Middle frontal gyrus (tissue), 1 donor: ENCODE results near the gene BCL11A.

Experiments
- DNase-seq: peaks from one replicate; pipeline ENCODE4 v3.0.0-alpha.2; 2015; ENCODE audit warnings: low spot score; ENCODE audit errors: extremely low spot score

The BCL11A gene

GRCh38 chr2:60508339-60508917 is 45.0 kb downstream of the BCL11A start:
- no peak for DNase-seq

- no peak for DNase-seq
These were observed 46.1 kb downstream of the BCL11A start for GRCh38 chr2:60507211-60507965.

DNA sequence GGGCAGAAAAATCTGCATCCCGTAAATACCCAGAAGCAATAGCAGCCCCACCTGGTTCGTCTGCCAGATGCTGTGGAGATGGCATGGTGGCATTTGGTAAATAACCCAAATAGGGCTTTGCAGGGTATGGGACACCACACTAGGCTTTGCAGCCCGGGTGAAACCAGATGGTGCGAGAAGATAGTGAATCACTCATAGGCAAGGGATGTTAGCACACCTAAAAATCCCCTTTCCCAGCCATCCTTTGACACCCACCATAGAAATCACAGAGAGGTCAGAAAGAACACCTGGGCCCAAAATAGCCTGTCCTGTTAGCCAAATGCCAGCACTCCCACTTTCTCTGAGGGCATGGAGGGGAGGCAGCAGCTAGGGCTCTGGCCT is 47.6 kb downstream of the BCL11A start:
- no peak for DNase-seq

DNA sequence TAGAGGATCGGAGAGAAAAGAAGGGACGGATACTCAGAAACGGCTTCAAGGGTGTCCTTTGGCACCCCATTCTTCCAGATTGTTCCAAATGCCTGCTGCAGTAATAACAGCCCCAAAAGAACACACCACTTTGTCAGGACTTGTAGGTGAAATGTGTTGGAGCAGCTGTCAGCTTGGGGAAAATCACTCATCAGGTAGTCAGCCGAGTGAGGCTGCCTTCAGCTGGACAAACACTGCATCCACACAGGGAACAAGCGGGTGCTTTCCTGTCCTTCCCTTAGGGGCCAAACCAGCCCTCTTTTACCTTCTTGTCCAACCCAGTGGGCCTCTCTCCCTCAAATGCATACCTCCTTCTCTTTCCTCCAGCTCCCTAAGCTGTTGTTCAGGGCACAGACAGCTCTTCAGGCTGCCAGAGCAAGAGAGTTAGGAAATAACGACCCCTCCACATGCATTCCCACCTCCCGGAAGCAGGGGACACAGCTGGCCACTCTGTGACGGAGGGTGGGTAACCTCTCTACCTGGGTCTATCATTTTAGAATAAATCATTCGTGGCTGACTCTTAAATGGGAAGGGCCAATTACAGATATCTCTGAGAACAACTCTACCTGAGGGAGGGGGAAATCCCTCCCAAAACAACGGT is 48.1 kb downstream of the BCL11A start:
- DNase-seq = no peak

GRCh38 chr2:60504049-60504448 is 49.4 kb downstream of the BCL11A start:
- no peak for DNase-seq

GRCh38 chr2:60502144-60502543 is 51.3 kb downstream of the BCL11A start:
- DNase-seq = no peak

DNA sequence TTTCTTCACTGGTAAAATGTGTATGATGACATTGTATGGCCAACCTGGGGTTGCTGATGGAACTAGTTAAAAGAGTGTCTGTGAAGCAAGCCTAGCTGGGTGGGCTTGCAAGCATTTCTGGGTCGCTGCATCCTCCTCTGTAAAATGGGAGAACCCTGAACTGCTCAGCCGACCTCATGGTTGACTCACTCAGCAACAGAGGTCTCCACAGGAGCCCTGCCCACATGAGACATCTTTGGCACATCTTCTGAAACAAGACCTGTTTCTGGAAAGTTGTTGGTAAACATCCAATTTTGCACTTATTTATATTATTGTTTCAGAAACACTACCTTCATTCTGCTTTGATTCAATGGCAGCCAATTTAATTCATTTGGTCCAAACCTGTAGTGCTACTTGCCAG is 52.6 kb downstream of the BCL11A start:
- no peak for DNase-seq

- DNase-seq = no peak
These were observed 53.7 kb downstream of the BCL11A start for GRCh38 chr2:60499651-60500265.

DNA sequence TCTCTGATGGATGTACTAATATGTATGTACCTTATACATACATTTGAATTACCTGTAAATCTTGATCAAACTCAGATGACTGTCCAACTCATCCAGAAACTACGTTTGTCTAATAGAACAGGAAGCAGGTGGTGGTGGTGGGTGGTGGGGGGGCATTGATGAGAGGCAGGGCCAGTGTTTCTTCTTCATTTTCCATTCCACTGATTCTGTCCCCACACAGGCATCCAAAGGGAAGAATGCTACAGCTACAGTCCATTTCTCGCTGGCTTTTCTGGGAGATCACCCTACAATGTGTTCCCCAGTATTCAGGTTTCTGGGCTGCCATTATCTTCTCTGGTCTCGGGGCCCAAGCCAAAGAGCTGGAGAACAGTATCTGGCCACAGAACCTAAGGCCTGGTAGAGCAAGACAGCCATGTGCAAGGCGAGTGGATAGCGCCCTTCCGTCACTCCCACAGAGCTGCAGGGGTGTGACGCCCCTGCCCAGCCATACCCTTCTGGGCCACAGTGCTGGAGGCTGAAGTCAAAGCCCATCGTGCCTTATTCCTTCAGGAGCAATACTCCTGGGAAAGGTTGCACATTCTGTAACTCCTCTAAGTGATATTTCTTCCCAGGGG is 54.5 kb downstream of the BCL11A start:
- DNase-seq = no peak

DNA sequence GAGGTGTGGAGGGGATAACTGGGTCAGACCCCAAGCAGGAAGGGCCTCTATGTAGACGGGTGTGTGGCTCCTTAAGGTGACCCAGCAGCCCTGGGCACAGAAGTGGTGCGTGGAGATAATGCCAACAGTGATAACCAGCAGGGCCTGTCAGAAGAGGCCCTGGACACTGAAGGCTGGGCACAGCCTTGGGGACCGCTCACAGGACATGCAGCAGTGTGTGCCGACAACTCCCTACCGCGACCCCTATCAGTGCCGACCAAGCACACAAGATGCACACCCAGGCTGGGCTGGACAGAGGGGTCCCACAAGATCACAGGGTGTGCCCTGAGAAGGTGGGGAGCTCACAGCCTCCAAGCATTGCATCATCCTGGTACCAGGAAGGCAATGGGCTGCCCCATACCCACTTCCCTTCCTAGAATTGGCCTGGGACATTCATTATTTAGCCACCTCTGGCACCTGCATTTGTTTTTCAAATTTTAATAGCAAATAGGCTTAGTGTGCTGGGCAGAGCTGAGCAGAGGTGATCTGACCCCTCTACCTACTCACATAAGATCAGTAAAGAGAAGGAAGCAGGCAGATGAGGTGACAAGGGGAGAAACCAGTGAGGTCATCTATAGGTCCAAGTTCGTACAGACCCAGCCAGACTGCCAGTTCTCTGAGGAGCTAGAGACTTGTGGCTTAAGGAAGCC is 55.2 kb downstream of the BCL11A start:
- no peak for DNase-seq

- DNase-seq = no peak
These were observed 56.0 kb downstream of the BCL11A start for GRCh38 chr2:60497500-60497899.

GRCh38 chr2:60496956-60497355 is 56.5 kb downstream of the BCL11A start:
- no peak for DNase-seq

- no peak for DNase-seq
These were observed 57.0 kb downstream of the BCL11A start for GRCh38 chr2:60496475-60496874.

- no peak for DNase-seq
These were observed 58.3 kb downstream of the BCL11A start for GRCh38 chr2:60495041-60495625.

- no peak for DNase-seq
These were observed 59.6 kb downstream of the BCL11A start for GRCh38 chr2:60493804-60494387.

GRCh38 chr2:60492548-60492947 is 60.9 kb downstream of the BCL11A start:
- no peak for DNase-seq

GRCh38 chr2:60490848-60491247 is 62.6 kb downstream of the BCL11A start:
- no peak for DNase-seq

GRCh38 chr2:60490441-60490840 is 63.0 kb downstream of the BCL11A start:
- DNase-seq = no peak

DNA sequence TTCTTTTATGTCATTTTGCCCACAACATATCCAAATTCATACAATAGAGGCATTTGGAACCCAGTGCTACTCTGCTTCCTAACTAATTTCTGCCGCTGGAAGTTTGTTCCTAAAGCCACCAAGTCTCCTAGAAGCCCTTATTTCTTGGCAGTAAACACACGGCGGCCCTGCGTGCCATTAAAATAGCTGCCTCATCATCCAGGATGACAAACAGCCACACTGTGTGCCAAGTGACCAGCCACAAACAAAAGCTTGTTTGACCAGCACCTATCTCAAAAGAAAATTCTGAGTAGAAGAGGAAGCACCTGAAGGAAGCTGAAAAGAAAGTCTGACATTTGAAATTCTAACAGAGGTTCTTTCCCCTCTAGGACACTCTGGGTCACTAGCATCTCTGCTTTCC is 64.2 kb downstream of the BCL11A start:
- DNase-seq = no peak

DNA sequence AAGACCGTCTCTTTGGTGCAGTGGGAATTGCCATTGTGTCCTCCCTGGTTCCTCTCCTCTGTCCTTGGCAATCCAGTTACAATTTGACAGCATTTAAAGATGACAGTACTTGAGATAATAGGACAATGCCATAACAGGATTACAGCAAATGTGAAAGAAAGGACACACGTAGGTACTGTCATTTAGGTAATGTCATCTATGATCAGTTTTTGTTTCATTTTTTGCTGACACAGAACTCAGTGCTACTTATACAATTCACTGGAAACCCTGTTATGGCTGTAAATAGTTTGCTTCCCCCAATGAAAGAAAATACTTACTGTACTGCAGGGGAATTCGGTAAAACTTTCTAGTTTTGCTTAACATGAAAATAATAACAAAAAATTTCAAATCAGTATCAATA is 65.2 kb downstream of the BCL11A start:
- no peak for DNase-seq

DNA sequence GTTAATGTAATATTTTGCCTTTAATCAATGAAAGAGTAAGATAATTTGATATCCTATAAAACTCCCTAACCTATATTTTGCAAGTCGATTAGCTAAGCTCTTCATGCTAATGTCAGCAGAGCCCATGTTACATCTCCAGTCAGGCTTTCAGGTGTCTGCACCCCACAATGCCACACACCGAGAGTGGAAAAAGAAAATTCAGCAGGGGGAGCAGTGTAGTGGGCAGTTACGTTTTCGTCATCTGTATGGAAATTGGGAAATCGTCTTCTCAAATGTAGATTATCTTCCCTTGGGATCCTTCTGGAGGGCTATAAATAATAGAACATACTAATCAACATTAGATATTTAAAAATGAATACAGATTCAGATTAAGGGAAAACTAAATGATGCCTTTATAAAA is 66.3 kb downstream of the BCL11A start:
- no peak for DNase-seq
